ENCODE data around the gene GPC6.

The GPC6 gene

DNA sequence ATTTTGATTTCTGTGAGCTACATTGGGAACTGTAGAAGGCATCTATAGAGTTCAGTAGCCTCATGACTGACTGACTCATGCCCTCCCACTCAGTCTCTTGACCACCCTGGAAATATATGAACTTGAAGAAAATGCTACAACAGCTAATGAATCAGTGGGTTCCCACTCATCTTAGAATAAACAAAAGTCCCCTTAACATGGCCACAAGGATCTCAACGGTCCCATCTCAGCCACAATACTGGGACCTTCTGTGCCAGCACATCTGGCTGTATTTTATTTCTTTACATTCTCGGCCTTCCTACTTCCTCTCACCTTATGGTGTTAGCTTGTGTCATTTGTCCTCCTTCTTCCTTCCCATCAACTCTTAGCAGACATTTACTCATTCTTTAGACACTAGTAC, 633.1 kb downstream of the GPC6 start:
- DNase-seq (ENCODE audit: insufficient read length) (no peak), FAIRE-seq (no peak)
- TF ChIP-seq POLR2A (IDR thresholded peaks at IDR 0.05; ENCODE audit: low read depth, low read length) (no peak), POLR2AphosphoS5 (IDR thresholded peaks at IDR 0.05; ENCODE audit: low read depth, low read length) (no peak), TAF1 (IDR thresholded peaks at IDR 0.05; ENCODE audit: borderline replicate concordance, low read depth, low read length) (no peak)

DNA sequence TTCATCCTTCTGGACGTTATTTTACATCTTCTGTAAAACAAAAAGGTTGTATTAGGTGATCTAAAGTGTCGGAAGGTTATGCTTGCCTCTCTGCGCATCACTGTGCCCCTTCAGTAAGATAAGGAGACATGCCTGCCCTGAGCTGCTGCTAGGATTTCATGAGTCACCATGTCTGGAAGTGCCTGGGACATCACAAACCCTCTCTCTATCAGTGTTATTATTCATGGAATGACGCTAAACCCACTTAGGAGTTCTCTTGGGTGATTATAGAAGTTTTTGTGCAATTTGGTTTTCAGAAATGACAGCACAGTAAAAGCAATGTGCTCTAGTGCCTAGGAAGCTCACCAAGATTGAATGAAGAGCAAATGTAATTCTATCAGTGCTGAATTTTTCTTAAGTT, 635.2 kb downstream of the GPC6 start:
- TF ChIP-seq TAF1 (IDR thresholded peaks at IDR 0.05; ENCODE audit: borderline replicate concordance, low read depth, low read length), result no peak
- no peak for TF ChIP-seq POLR2A (IDR thresholded peaks at IDR 0.05; ENCODE audit: low read depth, low read length)
- TF ChIP-seq POLR2AphosphoS5 (IDR thresholded peaks at IDR 0.05; ENCODE audit: low read depth, low read length), result no peak
- FAIRE-seq (no peak), DNase-seq (ENCODE audit: insufficient read length) (no peak)

DNA sequence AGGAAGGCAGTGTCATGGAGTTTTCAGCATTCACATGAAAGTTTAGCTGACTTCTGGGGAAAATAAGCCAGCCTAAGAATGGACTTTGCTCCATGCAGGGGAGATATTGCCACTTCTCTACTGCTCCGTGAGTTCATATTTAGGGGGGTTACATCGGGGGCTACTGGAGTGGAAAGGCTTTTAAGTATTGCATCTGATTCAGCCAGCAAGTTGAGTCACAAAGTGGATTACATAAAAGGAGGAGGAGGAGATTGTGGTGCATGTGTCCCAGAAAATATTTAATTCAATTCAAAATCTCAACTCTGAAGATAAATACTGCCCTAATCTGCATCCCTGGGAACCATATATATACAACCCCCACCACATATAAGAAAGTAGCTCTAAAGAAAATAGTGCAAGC, 635.7 kb downstream of the GPC6 start:
- no peak for FAIRE-seq
- no peak for TF ChIP-seq TAF1 (IDR thresholded peaks at IDR 0.05; ENCODE audit: borderline replicate concordance, low read depth, low read length)
- TF ChIP-seq POLR2AphosphoS5 (IDR thresholded peaks at IDR 0.05; ENCODE audit: low read depth, low read length), result no peak
- no peak for TF ChIP-seq POLR2A (IDR thresholded peaks at IDR 0.05; ENCODE audit: low read depth, low read length)
- DNase-seq (ENCODE audit: insufficient read length), result no peak

DNA sequence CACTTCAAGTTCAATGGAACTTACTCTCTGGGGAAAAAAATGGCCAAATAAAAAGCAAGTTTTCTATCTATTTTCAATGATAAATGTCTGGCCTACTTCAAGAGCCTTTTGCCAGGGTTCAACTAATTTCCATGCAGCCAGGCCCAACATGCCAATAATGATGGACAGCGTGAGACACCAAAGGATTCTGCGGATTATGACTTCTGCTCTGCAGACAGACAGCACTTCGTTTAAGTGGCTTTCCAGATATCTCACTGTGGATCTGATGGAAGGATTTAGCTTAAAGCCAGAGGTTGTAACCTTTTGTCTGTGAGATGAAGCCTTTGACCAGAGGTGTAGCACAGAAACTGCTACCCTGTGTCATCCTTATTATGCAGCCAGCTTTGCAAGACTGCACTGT, 638.6 kb downstream of the GPC6 start:
- TF ChIP-seq TAF1 (IDR thresholded peaks at IDR 0.05; ENCODE audit: borderline replicate concordance, low read depth, low read length) (no peak), POLR2AphosphoS5 (IDR thresholded peaks at IDR 0.05; ENCODE audit: low read depth, low read length) (no peak), POLR2A (IDR thresholded peaks at IDR 0.05; ENCODE audit: low read depth, low read length) (no peak)
- DNase-seq (ENCODE audit: insufficient read length), result no peak
- no peak for FAIRE-seq

DNA sequence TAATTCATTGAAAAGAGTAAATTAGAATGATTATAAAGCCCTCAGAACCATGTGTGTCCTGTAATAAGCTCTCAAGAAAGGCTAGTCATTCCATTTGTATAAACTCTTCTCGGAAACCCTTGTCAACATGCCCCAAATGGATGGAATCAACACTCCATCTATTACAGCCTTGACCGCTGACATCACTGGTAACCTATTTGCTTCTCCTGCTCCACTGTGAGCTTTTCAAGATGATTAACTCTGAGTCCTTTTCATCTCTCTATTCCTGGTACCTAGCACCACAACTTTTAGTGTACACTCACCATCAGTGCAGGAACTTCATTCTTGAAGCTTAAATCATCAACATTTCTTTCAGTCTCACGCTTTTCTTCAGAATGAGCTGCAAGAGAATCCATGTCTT, 640.9 kb downstream of the GPC6 start:
- FAIRE-seq (no peak), DNase-seq (ENCODE audit: insufficient read length) (no peak)
- TF ChIP-seq POLR2A (IDR thresholded peaks at IDR 0.05; ENCODE audit: low read depth, low read length) (no peak), POLR2AphosphoS5 (IDR thresholded peaks at IDR 0.05; ENCODE audit: low read depth, low read length) (no peak), TAF1 (IDR thresholded peaks at IDR 0.05; ENCODE audit: borderline replicate concordance, low read depth, low read length) (no peak)

DNA sequence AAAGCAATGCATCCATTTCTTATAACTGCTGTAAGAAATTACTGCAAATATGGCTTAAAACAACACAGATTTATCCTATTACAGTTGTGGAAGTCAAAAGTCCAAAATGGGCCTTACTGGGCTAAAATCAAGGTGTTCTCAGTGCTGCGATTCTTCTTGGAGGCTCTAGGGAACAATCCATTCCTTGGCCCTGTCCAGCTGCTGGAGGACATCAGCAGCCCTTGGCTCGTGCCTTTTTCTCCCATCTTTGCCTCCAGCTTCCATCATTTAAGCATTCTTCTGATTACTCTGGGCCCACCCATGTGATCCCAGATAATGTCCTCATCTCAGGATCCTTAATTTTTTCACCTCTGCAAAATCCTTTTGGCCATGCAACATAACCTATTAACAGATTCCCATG, 645.8 kb downstream of the GPC6 start:
- TF ChIP-seq POLR2AphosphoS5 (IDR thresholded peaks at IDR 0.05; ENCODE audit: low read depth, low read length) (no peak), TAF1 (IDR thresholded peaks at IDR 0.05; ENCODE audit: borderline replicate concordance, low read depth, low read length) (no peak), POLR2A (IDR thresholded peaks at IDR 0.05; ENCODE audit: low read depth, low read length) (no peak)
- DNase-seq (ENCODE audit: insufficient read length) (no peak), FAIRE-seq (no peak)

DNA sequence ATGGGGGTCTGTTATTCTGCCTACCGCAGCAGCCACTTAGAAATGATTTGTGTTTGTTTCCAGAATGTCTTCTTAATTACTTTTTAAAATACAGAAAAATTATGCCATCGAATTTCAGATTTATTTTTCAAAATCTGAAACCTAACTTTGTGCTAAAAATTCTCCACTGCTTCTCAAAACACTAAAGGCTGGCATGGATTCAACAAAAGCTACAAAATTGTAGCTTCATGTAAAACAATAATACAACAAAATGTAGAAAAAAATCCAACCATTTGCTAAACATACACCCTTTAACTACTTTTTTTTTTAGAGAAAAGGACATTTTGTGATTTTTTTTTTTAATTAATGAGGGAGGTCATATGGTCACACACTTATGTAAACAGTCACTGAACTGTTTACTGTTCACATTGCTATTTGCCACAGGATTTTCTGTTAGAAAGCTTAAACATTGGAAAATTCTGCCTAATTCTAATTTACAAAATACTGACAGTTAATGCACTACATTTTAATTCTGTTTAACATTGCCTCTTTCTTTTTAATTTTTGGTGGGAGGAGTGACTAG, 646.3 kb downstream of the GPC6 start:
- FAIRE-seq (no peak), DNase-seq (ENCODE audit: insufficient read length) (no peak)
- TF ChIP-seq POLR2A (IDR thresholded peaks at IDR 0.05; ENCODE audit: low read depth, low read length), result no peak
- TF ChIP-seq POLR2AphosphoS5 (IDR thresholded peaks at IDR 0.05; ENCODE audit: low read depth, low read length), result no peak
- no peak for TF ChIP-seq TAF1 (IDR thresholded peaks at IDR 0.05; ENCODE audit: borderline replicate concordance, low read depth, low read length)

DNA sequence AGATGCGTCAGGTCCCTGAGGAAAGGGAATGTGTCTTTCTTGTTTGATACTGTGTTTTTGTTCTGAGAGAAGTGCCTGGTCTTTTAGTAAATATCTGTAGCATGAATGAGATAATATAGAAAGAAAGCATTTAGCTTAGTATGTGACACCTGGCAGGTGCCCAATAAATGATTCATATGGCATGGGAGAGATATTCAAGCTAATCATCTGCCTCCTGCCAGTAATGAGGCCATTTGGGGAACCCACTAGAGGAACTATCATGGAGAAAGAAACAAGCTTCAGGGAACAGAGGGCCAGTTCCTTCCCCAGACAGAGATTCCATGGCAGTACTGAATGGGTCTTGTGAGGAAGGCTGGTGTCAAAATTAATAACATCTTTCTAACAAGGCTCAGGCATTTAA, 648.9 kb downstream of the GPC6 start:
- TF ChIP-seq POLR2A (IDR thresholded peaks at IDR 0.05; ENCODE audit: low read depth, low read length) (no peak), TAF1 (IDR thresholded peaks at IDR 0.05; ENCODE audit: borderline replicate concordance, low read depth, low read length) (no peak), POLR2AphosphoS5 (IDR thresholded peaks at IDR 0.05; ENCODE audit: low read depth, low read length) (no peak)
- no peak for FAIRE-seq
- DNase-seq (ENCODE audit: insufficient read length), result no peak

DNA sequence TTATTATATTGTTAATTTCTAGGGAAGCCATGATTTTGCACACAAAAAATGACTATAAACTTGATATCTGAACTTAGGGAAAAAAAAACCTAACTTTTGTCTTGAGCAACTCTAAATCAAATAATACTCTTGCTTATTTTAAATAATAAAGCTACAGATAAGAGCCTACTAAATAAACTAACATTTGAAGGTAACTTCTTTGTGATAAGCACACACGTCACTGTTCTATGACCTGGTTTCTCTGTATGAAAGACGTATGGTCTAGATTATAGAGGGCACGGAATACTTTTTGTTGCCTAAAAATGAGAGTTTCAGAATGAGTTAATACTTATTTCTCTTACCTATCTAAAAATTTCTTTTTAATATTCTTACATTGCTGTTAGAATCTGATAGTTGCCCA, 649.6 kb downstream of the GPC6 start:
- DNase-seq (ENCODE audit: insufficient read length) (no peak), FAIRE-seq (no peak)
- no peak for TF ChIP-seq POLR2AphosphoS5 (IDR thresholded peaks at IDR 0.05; ENCODE audit: low read depth, low read length)
- no peak for TF ChIP-seq TAF1 (IDR thresholded peaks at IDR 0.05; ENCODE audit: borderline replicate concordance, low read depth, low read length)
- no peak for TF ChIP-seq POLR2A (IDR thresholded peaks at IDR 0.05; ENCODE audit: low read depth, low read length)

DNA sequence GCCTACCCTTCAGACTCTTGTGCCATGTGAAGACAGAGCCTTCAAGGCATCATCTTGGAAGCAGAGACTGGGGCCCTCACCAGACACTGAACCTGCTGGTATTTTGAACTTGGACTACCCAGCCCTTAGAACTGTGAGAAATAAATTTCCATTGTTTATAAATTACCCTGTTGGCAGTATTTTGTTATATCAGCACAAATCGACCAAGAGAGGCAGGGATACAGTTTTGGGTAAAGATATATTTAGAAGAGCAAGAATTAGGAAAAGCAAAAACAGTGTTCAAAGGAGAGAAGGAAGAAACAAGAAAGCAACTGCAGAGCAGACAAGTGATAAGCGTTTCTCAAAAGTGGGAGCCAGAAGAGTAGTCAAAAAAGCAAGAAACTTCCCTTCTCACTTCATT, 652.1 kb downstream of the GPC6 start:
- DNase-seq (ENCODE audit: insufficient read length) (no peak), FAIRE-seq (no peak)
- no peak for TF ChIP-seq POLR2A (IDR thresholded peaks at IDR 0.05; ENCODE audit: low read depth, low read length)
- TF ChIP-seq TAF1 (IDR thresholded peaks at IDR 0.05; ENCODE audit: borderline replicate concordance, low read depth, low read length), result no peak
- TF ChIP-seq POLR2AphosphoS5 (IDR thresholded peaks at IDR 0.05; ENCODE audit: low read depth, low read length), result no peak

DNA sequence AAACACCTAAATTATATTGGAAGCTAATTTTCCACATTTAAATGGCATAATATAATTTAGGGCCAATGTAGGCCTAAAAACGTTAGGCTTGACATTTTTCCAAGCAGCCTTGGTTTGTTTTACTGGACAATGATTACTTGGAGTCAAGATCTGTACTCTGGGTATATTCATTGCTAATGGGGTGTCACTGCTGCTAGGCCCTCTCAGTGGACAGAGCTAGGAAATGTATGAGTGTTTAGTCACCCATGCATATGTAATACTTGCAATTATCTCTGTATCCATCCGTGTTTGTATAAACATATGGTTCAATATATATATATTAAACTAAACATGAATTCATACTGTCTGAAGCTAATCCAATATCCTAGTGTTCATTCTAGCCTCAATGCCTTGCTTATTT, 654.8 kb downstream of the GPC6 start:
- DNase-seq (ENCODE audit: insufficient read length), result no peak
- TF ChIP-seq POLR2AphosphoS5 (IDR thresholded peaks at IDR 0.05; ENCODE audit: low read depth, low read length), result no peak
- no peak for TF ChIP-seq POLR2A (IDR thresholded peaks at IDR 0.05; ENCODE audit: low read depth, low read length)
- TF ChIP-seq TAF1 (IDR thresholded peaks at IDR 0.05; ENCODE audit: borderline replicate concordance, low read depth, low read length), result no peak
- FAIRE-seq, result no peak

DNA sequence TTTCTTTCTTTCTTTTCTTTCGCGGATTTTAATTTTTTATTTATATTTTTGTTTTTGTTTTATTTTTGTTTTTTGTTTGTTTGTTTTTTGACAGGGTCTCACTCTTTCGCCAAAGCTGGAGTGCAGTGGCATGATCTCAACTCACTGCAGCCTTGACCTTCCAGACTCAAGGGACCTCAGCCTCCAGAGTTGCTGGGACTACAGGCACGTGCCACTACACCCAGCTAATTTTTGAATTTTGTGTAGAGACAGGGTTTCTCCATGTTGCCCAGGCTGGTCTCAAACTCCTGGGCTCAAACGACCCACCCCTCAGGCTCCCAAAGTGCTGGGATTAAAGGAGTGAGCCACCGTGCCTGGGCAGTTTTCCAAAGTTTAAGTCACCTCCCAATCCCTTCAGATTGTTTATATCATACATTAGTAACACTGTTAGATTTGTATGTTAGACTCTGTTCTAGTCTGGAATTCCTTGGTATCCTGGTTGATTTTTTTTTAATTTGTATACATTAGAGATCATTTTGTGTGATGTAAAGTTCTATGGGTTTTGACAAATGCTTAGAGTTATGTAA, 655.6 kb downstream of the GPC6 start:
- TF ChIP-seq POLR2AphosphoS5 (IDR thresholded peaks at IDR 0.05; ENCODE audit: low read depth, low read length) (no peak), TAF1 (IDR thresholded peaks at IDR 0.05; ENCODE audit: borderline replicate concordance, low read depth, low read length) (no peak), POLR2A (IDR thresholded peaks at IDR 0.05; ENCODE audit: low read depth, low read length) (no peak)
- FAIRE-seq, result no peak
- no peak for DNase-seq (ENCODE audit: insufficient read length)
